ENCODE data around the gene SLC2A11. TPM values are rescaled to one million over a fixed set of nuclear protein-coding genes. Genes with fewer than 3 reads are reported as not detected.
A peak's percentile ranks its signal among the peaks of the same experiment; 100 is the strongest.

SLC2A11 gene
- polyA plus RNA-seq, 3 donors, result 1.3 to 3.3 (median 2.5) TPM

GRCh38 chr22:23837496-23837859, 20.2 kb upstream of the SLC2A11 start:
- no peaks in the 10 kb centered on the region for H3K9me3 Mint-ChIP-seq

GRCh38 chr22:23837911-23838680, 19.6 kb upstream of the SLC2A11 start:
- Mint-ChIP-seq H3K27me3 (ENCODE audit: low read depth in 3 of 3) (peaks cover 3 to 8% (median 4%) of the 10 kb centered on the region in 3 donors), H3K4me1 (peaks cover 20% of the 10 kb centered on the region), H3K36me3 (peaks cover 21 to 36% of the 10 kb centered on the region in 2 donors), H3K4me3 (peak overlapping the region; percentile 83 to 88), H3K9me3 (no peaks in the 10 kb centered on the region), H3K27ac (peak overlapping the region; percentile 60 to 94 (median 85))
- Histone ChIP-seq H4K20me1 (ENCODE audit: insufficient read depth, low read length) (peaks cover 8% of the 10 kb centered on the region), H3K4me2 (replicated peaks; ENCODE audit: extremely low read depth, low read length, poor library complexity, severe bottlenecking) (peak overlapping the region; percentile 69), H3K9me3 (replicated peaks in 1 of 2; ENCODE audit: control insufficient read depth in 1 of 2, insufficient read depth in 1 of 2, low read length in 2 of 2) (no peaks in the 10 kb centered on the region), H3K79me2 (ENCODE audit: insufficient read depth, low read length) (no peaks in the 10 kb centered on the region), H3K4me1 (ENCODE audit: control insufficient read depth in 1 of 2, insufficient read depth in 2 of 2, low read length in 2 of 2) (peaks cover 16 to 17% of the 10 kb centered on the region in 2 donors), H3K36me3 (replicated peaks in 1 of 2; ENCODE audit: control insufficient read depth in 1 of 2, insufficient read depth in 2 of 2, low read length in 2 of 2) (peaks cover 30 to 35% of the 10 kb centered on the region in 2 donors), H3K9ac (ENCODE audit: insufficient read depth, low read length, poor library complexity, severe bottlenecking) (peak overlapping the region; percentile 57), H3K27me3 (ENCODE audit: control insufficient read depth in 2 of 2, insufficient read depth in 2 of 2, low read length in 2 of 2) (no peaks in the 10 kb centered on the region), H2AFZ (ENCODE audit: insufficient read depth, low read depth, low read length, poor library complexity, severe bottlenecking) (peak overlapping the region; percentile 56), H3K4me3 (replicated peaks in 1 of 3; ENCODE audit: low read depth in 2 of 3, low read length in 3 of 3) (peak overlapping the region; percentile 36 to 73 (median 49)), H3K27ac (ENCODE audit: low read depth in 1 of 2, low read length in 2 of 2) (no peak overlapping the region)
- DNase-seq, result peak; percentile 32 to 66 (median 36)
- 15% methylated on average over 40 of the region's 41 CpGs for WGBS (ENCODE audit: insufficient coverage)
- no peak for TF ChIP-seq CTCF (IDR thresholded peaks at IDR 0.05)
- intact Hi-C loops (cut with micrococcal nuclease), result loop anchor here (2.0 to 5.0 kb wide), 2 partner anchors 51 to 121 kb away; partner anchors contain the start of gene SMARCB1 (in 2 of the 2)

More at GRCh38 chr22:23837496-23837859, 20.2 kb upstream of the SLC2A11 start:
- H3K36me3 ChIP-seq (replicated peaks in 1 of 2; ENCODE audit: control insufficient read depth in 1 of 2, insufficient read depth in 2 of 2, low read length in 2 of 2), result peaks cover 35 to 41% of the 10 kb centered on the region in 2 donors
- H3K27ac Mint-ChIP-seq, result peak overlapping the region in 2 of 7 donors; percentile 82 to 93
- H3K9ac ChIP-seq (ENCODE audit: insufficient read depth, low read length, poor library complexity, severe bottlenecking), result no peak overlapping the region
- H4K20me1 ChIP-seq (ENCODE audit: insufficient read depth, low read length), result peaks cover 11% of the 10 kb centered on the region
- H3K4me3 Mint-ChIP-seq, result no peak overlapping the region
- H3K9me3 ChIP-seq (replicated peaks in 1 of 2; ENCODE audit: control insufficient read depth in 1 of 2, insufficient read depth in 1 of 2, low read length in 2 of 2), result no peaks in the 10 kb centered on the region
- no peaks in the 10 kb centered on the region for H3K79me2 ChIP-seq (ENCODE audit: insufficient read depth, low read length)
- H3K4me1 ChIP-seq (ENCODE audit: control insufficient read depth in 1 of 2, insufficient read depth in 2 of 2, low read length in 2 of 2), result peaks cover 16 to 17% of the 10 kb centered on the region in 2 donors
- intact Hi-C loops (cut with micrococcal nuclease), result loop anchor here in 1 of 2 donors (5.0 kb wide), 1 partner anchor 120 kb away; no protein-coding TSS in a partner anchor
- H3K27ac ChIP-seq (ENCODE audit: low read depth in 1 of 2, low read length in 2 of 2), result no peak overlapping the region
- peaks cover 21 to 43% of the 10 kb centered on the region in 2 donors for H3K36me3 Mint-ChIP-seq
- no peak overlapping the region for H3K4me3 ChIP-seq (replicated peaks in 1 of 3; ENCODE audit: low read depth in 2 of 3, low read length in 3 of 3)
- peaks cover 3 to 8% (median 4%) of the 10 kb centered on the region in 3 donors for H3K27me3 Mint-ChIP-seq (ENCODE audit: low read depth in 3 of 3)
- no peaks in the 10 kb centered on the region for H3K27me3 ChIP-seq (ENCODE audit: control insufficient read depth in 2 of 2, insufficient read depth in 2 of 2, low read length in 2 of 2)
- no peak overlapping the region for H3K4me2 ChIP-seq (replicated peaks; ENCODE audit: extremely low read depth, low read length, poor library complexity, severe bottlenecking)
- DNase-seq, result no peak
- no peak overlapping the region for H2AFZ ChIP-seq (ENCODE audit: insufficient read depth, low read depth, low read length, poor library complexity, severe bottlenecking)
- H3K4me1 Mint-ChIP-seq, result peaks cover 20% of the 10 kb centered on the region
- TF ChIP-seq CTCF (IDR thresholded peaks at IDR 0.05), result no peak
- 93% methylated on average over 12 of the region's 12 CpGs for WGBS (ENCODE audit: insufficient coverage)

Data from CD14-positive monocyte (primary cell).